Upper lobe of left lung (tissue), 6 donors: Measurements from ENCODE around the gene MAN2A1. TPM values are rescaled to one million over a fixed set of nuclear protein-coding genes. Genes with fewer than 3 reads are reported as not detected.

Experiments
- ATAC-seq, 2 donors: fragments of 200-7000 bp; cut with Tn5 transposase; one replicate each; pipeline ENCODE4 v1.9.1; 2022; ENCODE audit warnings: mild to moderate bottlenecking in 2 of 2, moderate library complexity in 2 of 2; ENCODE audit not compliant: low FRiP score in 2 of 2
- DNase-seq, 2 donors: peaks; one replicate each; pipeline ENCODE4 v3.0.0-alpha.2; 2019 to 2020
- H3K27ac ChIP-seq, 4 donors: fragments of 200-600 bp; sonication (generic); one replicate each; pipeline ENCODE4 v1.5.1; 2016 to 2019
- H3K27me3 ChIP-seq, 4 donors: fragments of 200-600 bp; sonication (generic); one replicate each; pipeline ENCODE4 v1.5.1; 2017 to 2019
- H3K36me3 ChIP-seq, 4 donors: fragments of 200-600 bp; sonication (generic); one replicate each; pipeline ENCODE4 v1.5.1; 2016 to 2019
- H3K4me1 ChIP-seq, 4 donors: fragments of 200-600 bp; sonication (generic); one replicate each; pipeline ENCODE4 v1.5.1; 2018 to 2019
- H3K4me3 ChIP-seq, 4 donors: fragments of 200-600 bp; sonication (generic); one replicate each; pipeline ENCODE4 v1.5.1; 2017 to 2019; ENCODE audit warnings: mild to moderate bottlenecking in 2 of 4, moderate library complexity in 1 of 4
- H3K9me3 ChIP-seq, 4 donors: fragments of 200-600 bp; sonication (generic); one replicate each; pipeline ENCODE4 v1.5.1; 2018 to 2019
- EP300 ChIP-seq, 4 donors: sonication (generic); formaldehyde crosslinking; IDR thresholded peaks; one replicate each; pipeline ENCODE4 v1.5.1; 2017; ENCODE audit warnings: antibody characterized with exemption in 4 of 4, control low read depth in 2 of 4
- POLR2A ChIP-seq, 4 donors: fragments of 450-650 bp; IDR thresholded peaks; one replicate each; pipeline ENCODE4 v1.5.1; 2016 to 2017; ENCODE audit warnings: antibody characterized with exemption in 4 of 4, mild to moderate bottlenecking in 2 of 4
- POLR2AphosphoS5 ChIP-seq, 2 donors: sonication (generic); formaldehyde crosslinking; IDR thresholded peaks; one replicate each; pipeline ENCODE4 v1.5.1; 2017; ENCODE audit warnings: antibody characterized with exemption in 2 of 2
- WGBS, 2 donors: methylation state at CpG; one replicate each; pipeline ENCODE4 v1.1.5; 2017 to 2018; 5-methylcytosine and 5-hydroxymethylcytosine counted together
- total RNA-seq, 6 donors: library from RNA; depleted of rRNA in 4 of 6; stranded (reverse); fragments of >200 nt in 4 of 6; gene quantifications; one replicate each; pipeline versions ENCODE4 v1.1.0 to v1.2.1, GENCODE V29; 2016 to 2021
- TF ChIP-seq, protein P1 (sequence below), 6 experiments: fragments of 450-650 bp in 4 of 6; fragments of 200-600 bp in 2 of 6; sonication (generic) in 2 of 6; IDR thresholded peaks; one replicate each; pipeline ENCODE4 v1.5.1; 2016 to 2019; ENCODE audit warnings: antibody characterized with exemption in 6 of 6
- donor health status: DM: no; HTN: no; CAD: no; lungs with moderate emphysema.
- donor health status: DM: no; HTN: yes; CAD: no; lungs with severe emphysema.

MAN2A1 gene
- total RNA-seq, 6 donors from 2014 or later: 23.0 to 48.2 (median 40.0) TPM

- 78 to 86% methylated on average over 8 of the region's 8 CpGs for WGBS, 2 donors
- no peak overlapping the region for H3K4me3 ChIP-seq
- no peak for ATAC-seq
- no peak for DNase-seq
- H3K27ac ChIP-seq: peak overlapping the region in 1 of 4 donors; percentile 11
- TF ChIP-seq POLR2A (IDR thresholded peaks at IDR 0.05) (no peak), POLR2AphosphoS5 (IDR thresholded peaks at IDR 0.05) (no peak), EP300 (IDR thresholded peaks at IDR 0.05) (no peak)
- TF ChIP-seq, protein P1, sequence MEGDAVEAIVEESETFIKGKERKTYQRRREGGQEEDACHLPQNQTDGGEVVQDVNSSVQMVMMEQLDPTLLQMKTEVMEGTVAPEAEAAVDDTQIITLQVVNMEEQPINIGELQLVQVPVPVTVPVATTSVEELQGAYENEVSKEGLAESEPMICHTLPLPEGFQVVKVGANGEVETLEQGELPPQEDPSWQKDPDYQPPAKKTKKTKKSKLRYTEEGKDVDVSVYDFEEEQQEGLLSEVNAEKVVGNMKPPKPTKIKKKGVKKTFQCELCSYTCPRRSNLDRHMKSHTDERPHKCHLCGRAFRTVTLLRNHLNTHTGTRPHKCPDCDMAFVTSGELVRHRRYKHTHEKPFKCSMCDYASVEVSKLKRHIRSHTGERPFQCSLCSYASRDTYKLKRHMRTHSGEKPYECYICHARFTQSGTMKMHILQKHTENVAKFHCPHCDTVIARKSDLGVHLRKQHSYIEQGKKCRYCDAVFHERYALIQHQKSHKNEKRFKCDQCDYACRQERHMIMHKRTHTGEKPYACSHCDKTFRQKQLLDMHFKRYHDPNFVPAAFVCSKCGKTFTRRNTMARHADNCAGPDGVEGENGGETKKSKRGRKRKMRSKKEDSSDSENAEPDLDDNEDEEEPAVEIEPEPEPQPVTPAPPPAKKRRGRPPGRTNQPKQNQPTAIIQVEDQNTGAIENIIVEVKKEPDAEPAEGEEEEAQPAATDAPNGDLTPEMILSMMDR (IDR thresholded peaks at IDR 0.05): no peak
- peaks cover 0 to 5% (median 3%) of the 10 kb centered on the region in 4 donors for H3K4me1 ChIP-seq
- no peaks in the 10 kb centered on the region for H3K27me3 ChIP-seq
- peaks cover 0 to 60% (median 13%) of the 10 kb centered on the region in 4 donors for H3K36me3 ChIP-seq
- no peaks in the 10 kb centered on the region for H3K9me3 ChIP-seq
Observed at GRCh38 chr5:109857405-109858031, 167.8 kb downstream of the MAN2A1 start.

- ATAC-seq (no peak), DNase-seq (no peak)
- Histone ChIP-seq H3K4me1 (no peaks in the 10 kb centered on the region), H3K9me3 (no peaks in the 10 kb centered on the region), H3K36me3 (peaks cover 0 to 64% (median 13%) of the 10 kb centered on the region in 4 donors), H3K27me3 (no peaks in the 10 kb centered on the region), H3K4me3 (no peak overlapping the region), H3K27ac (no peak overlapping the region)
- TF ChIP-seq, protein P1 (IDR thresholded peaks at IDR 0.05): no peak
- no peak for TF ChIP-seq POLR2A (IDR thresholded peaks at IDR 0.05)
- TF ChIP-seq POLR2AphosphoS5 (IDR thresholded peaks at IDR 0.05): no peak
- no peak for TF ChIP-seq EP300 (IDR thresholded peaks at IDR 0.05)
Observed at GRCh38 chr5:109859537-109859936, 169.8 kb downstream of the MAN2A1 start.

GRCh38 chr5:109862301-109862700, 172.6 kb downstream of the MAN2A1 start:
- Histone ChIP-seq H3K4me3 (no peak overlapping the region), H3K27ac (no peak overlapping the region), H3K36me3 (peaks cover 0 to 65% (median 17%) of the 10 kb centered on the region in 4 donors), H3K9me3 (no peaks in the 10 kb centered on the region), H3K27me3 (no peaks in the 10 kb centered on the region), H3K4me1 (no peaks in the 10 kb centered on the region)
- TF ChIP-seq POLR2AphosphoS5 (IDR thresholded peaks at IDR 0.05) (no peak), POLR2A (IDR thresholded peaks at IDR 0.05) (no peak), EP300 (IDR thresholded peaks at IDR 0.05) (no peak)
- TF ChIP-seq, protein P1 (IDR thresholded peaks at IDR 0.05): no peak
- DNase-seq (no peak), ATAC-seq (no peak)
- WGBS, 2 donors: 97 to 100% methylated on average over 2 of the region's 2 CpGs

- ATAC-seq (peak in 1 of 2 donors; percentile 28), DNase-seq (no peak)
- H3K27ac ChIP-seq: no peak overlapping the region
- H3K4me3 ChIP-seq: no peak overlapping the region
- WGBS, 2 donors: 84 to 90% methylated on average over 1 of the region's 1 CpG
- no peaks in the 10 kb centered on the region for H3K27me3 ChIP-seq
- no peak for TF ChIP-seq POLR2A (IDR thresholded peaks at IDR 0.05)
- TF ChIP-seq POLR2AphosphoS5 (IDR thresholded peaks at IDR 0.05): no peak
- TF ChIP-seq EP300 (IDR thresholded peaks at IDR 0.05): no peak
- TF ChIP-seq, protein P1 (IDR thresholded peaks at IDR 0.05): no peak
- no peaks in the 10 kb centered on the region for H3K9me3 ChIP-seq
- peaks cover 0 to 52% (median 13%) of the 10 kb centered on the region in 4 donors for H3K36me3 ChIP-seq
- H3K4me1 ChIP-seq: no peaks in the 10 kb centered on the region
Observed at GRCh38 chr5:109863752-109864151, 174.0 kb downstream of the MAN2A1 start.

DNA sequence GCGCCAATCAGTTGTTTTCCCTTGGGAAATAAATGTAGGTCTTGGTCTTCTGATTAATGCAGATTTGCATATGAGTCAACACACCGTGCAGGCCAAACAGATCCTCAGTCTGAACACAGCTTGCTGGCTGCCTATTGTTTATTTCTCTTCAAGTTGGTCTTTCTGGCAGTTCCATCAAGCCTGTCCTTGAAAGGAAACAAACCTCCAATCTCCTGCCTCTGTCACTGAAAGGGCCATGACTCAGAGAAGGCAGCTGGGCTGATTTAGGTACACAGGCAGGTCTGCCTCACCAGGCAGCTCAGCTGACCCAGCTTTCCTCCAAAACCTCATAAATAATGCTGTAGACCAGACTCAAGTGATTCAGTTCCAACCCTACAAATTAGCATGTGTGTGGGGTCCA, 175.9 kb downstream of the MAN2A1 start:
- H3K27me3 ChIP-seq: no peaks in the 10 kb centered on the region
- no peaks in the 10 kb centered on the region for H3K9me3 ChIP-seq
- WGBS, 2 donors: 81 to 82% methylated on average over 2 of the region's 2 CpGs
- ATAC-seq: peak in 1 of 2 donors; percentile 24
- H3K27ac ChIP-seq: no peak overlapping the region
- no peak overlapping the region for H3K4me3 ChIP-seq
- TF ChIP-seq POLR2AphosphoS5 (IDR thresholded peaks at IDR 0.05): no peak
- TF ChIP-seq, protein P1 (IDR thresholded peaks at IDR 0.05): no peak
- TF ChIP-seq EP300 (IDR thresholded peaks at IDR 0.05): no peak
- no peak for TF ChIP-seq POLR2A (IDR thresholded peaks at IDR 0.05)
- DNase-seq: no peak
- H3K36me3 ChIP-seq: peaks cover 0 to 43% (median 11%) of the 10 kb centered on the region in 4 donors
- H3K4me1 ChIP-seq: no peaks in the 10 kb centered on the region
